GM21526 (cell line): ENCODE measurements around the gene SNX1.

Experiments
- ATAC-seq: cut with Tn5 transposase; IDR thresholded peaks from one replicate; pipeline ENCODE4 v1.9.1; 2021; ENCODE audit warnings: moderate library complexity; ENCODE audit not compliant: unreplicated experiment, low FRiP score

SNX1 gene

GRCh38 chr15:64141798-64142512, 46.2 kb downstream of the SNX1 start:
- ATAC-seq = no peak

DNA sequence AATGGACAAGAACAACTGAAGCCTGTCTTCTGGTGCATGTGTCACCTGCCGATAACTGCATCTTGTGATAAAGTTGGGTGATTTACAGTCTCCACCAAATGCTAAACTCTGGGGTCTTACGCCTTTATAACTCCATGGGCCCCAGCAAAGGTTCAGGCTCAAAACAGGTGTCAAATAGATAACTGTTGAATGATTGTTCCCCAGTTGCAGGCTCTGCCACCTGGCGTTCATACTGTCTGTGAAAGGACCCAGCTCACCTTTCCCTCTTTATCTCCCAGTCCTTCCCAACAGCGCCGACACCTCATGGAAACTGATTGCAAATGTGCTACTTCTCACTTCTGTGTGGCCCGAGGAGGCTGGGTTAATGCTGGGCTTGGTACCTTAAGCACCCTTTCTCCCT, 47.5 kb downstream of the SNX1 start:
- ATAC-seq = no peak

- no peak for ATAC-seq
These were observed 48.4 kb downstream of the SNX1 start for GRCh38 chr15:64144192-64144564.

DNA sequence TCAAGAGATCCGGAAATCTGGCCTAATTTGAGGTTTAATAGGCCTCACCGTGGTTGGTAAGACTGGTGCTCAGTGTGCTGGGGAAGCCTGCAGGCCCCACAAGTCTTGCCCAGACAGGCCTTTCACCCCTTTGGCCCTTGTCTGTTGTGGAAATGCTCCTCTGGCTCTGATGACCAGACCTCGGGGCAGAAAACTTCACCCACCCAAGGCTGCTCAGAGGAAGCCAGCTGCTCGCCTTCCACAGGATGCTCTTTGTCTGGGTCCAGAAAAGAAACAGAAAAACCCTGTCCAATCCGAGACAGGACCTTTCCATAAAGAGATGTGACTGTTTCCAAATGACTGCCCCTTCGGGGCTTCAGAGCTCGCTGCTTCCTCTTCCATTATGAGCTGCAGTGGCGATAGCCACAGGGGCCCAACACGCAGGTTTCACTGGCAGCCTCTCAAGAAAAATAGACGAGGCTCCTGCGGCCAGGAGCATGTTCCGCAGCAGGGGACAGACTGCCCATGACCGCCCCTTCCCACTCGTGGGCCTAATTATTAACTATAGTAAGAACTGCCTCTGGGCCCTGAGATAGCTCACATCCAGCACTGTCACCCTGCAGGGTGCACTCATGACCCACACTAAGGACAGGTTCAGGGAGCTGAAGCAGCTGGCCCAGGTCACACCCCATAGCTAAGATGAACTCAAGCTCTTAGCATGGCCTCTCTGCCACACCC, 48.9 kb downstream of the SNX1 start:
- no peak for ATAC-seq

DNA sequence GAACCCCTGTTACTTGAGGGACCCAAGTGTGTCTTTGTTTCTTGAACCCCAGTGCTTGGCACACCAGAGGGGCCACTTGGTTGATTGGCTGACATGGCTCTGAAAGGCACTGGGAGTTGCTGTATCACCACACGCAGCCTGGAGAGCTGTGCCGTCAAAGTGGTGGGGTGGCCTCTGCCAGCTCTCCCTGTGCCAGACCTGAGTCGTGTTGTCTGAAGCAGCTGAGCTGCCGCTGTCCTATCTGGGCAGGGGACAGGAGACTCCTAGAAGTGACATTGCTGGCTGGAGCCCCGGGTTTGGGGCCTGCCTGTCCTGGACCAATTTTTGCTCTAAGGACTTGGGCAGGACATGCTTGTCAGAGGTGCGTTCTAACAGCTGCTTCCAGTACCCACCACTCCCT, 50.3 kb downstream of the SNX1 start:
- ATAC-seq = no peak

GRCh38 chr15:64146520-64146884, 50.7 kb downstream of the SNX1 start:
- no peak for ATAC-seq

DNA sequence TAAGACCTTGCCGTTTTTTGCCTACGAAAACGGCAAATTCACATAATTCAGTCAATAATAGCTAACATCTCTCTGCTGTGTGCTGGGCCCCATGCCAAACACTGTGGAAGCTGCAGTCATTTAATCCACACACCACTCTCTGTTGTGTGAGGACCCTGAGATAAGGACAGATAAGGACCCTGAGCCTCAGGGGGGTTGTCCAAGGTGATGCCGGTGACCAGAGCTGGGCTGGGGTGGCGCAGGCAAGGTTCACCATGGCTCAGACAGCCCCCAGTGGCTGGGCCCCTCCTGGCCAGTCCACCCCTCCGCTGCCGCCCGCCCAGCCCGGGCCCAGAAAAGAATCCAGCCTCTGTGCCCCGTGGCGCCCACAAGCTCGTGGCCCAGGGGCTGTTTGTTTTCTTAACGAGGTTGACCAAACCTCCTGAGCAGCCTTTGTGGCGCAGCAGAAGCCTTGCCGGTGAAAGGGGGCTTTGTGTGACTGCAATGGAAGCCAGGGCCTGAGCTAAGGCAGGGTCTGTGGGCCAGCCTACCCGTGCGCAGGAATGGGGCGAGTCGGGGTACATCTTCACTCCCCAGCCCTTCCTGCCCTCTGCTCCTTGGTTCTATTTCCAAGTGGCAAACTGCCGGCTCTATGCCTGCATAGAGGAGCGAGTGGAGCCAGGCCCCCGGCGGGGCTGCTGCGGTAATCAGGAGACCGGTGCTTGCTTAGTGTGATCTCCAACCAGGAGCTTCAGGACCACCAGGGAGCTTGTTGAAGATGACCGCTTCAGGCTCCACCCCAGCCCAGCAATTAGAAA, 51.3 kb downstream of the SNX1 start:
- no peak for ATAC-seq

DNA sequence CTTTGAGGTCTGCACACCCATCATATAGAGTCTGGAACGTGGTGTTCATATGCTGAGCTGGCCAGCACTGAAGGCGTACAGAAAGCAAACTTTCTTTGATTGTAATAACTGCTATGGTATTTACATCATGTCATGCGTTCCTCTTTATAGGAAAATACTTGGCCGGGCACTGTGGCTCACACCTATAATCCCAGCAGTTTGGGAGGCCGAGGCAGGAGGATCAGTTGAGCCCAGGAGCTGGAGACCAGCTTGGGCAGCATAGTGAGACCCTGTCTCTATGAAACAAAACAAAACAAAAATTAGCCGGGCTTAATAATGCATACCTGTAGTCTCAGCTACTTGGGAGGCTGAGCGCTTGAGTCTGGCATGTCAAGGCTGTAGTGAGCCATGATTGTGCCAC, 52.4 kb downstream of the SNX1 start:
- no peak for ATAC-seq

DNA sequence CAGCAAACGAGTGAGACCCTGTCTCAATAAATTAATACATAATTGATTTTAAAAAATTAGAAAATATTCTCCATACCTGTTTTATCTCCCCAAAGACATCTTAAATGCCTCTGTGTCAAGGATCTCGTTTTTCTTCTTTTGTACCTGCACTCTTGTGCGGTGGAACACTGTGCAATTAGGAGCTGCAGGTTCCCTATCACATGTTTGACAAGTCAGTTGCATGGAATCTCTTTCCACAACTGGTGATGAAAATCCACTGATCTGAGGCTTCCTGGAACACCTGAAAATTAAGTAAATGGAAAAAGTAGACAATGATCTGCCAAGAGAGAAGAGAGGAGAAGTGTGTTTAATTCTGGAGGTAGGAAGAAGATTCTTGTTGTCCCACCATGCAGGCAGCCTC, 52.8 kb downstream of the SNX1 start:
- ATAC-seq = no peak

DNA sequence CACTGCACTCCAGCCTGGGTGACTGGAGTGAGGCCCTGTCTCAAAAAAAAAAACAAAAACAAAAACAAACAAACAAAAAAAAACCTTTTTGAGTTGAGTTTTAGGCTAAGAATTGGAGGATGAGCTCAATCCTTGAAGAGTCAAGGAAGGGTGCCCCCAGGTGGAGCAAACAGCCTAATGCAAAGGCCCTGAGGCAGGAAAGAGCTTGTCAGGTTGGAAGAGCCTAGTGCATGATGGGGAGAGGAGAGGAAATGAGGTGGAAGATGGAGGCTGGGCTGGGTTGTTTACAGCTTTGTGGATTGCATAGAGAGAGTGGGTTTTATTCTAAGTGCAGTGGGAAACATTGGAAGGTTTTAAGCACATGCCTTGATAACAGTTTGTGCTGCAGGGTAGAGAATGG, 53.6 kb downstream of the SNX1 start:
- no peak for ATAC-seq

GRCh38 chr15:64149893-64150578, 54.3 kb downstream of the SNX1 start:
- ATAC-seq = no peak

GRCh38 chr15:64151727-64152506, 56.1 kb downstream of the SNX1 start, which contains the start of gene SNX22:
Gene SNX22, plus strand, starts transcription at chr15:64151731. Its CDS starts 45 bp downstream, at chr15:64151776.
- no peak for ATAC-seq

DNA sequence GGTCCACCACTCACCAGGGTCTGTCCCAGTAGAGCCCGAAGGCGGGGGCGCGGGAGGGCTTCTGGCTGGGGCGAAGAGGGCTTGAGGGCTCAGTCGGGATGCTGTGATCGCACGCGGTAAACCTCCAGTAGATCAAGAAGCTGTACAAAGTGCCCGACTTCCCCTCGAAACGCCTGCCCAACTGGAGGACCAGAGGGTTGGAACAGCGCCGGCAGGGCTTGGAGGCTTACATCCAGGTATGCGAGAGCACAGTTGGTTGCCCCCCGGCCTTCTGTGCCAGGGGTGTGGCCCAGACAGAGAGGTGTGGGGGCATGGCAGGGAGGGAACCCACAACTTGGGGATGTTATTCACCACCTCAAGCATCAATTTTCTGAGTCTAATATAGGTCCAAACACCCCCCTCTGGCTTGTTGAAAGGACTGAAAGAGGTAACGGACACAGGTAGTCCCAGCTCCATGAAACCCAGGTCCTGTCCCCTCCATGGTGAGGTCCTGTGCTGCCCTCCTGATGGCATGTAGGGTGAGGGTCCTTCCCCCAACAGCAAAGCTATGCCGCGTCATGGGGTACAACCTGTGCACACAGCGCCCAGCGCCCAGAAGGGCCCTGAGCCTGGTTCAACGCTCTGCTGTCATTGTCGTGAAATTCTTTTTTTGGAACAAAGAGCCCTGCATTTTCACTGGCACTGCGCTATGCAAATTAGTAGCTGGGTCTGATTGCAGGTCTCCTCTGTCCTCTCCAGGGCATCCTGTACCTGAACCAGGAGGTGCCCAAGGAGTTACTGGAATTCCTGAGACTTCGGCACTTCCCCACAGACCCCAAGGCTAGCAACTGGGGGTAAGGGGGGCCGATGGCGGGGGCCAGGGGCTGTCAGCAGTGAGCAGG, 57.0 kb downstream of the SNX1 start:
- peak; percentile 2 for ATAC-seq

DNA sequence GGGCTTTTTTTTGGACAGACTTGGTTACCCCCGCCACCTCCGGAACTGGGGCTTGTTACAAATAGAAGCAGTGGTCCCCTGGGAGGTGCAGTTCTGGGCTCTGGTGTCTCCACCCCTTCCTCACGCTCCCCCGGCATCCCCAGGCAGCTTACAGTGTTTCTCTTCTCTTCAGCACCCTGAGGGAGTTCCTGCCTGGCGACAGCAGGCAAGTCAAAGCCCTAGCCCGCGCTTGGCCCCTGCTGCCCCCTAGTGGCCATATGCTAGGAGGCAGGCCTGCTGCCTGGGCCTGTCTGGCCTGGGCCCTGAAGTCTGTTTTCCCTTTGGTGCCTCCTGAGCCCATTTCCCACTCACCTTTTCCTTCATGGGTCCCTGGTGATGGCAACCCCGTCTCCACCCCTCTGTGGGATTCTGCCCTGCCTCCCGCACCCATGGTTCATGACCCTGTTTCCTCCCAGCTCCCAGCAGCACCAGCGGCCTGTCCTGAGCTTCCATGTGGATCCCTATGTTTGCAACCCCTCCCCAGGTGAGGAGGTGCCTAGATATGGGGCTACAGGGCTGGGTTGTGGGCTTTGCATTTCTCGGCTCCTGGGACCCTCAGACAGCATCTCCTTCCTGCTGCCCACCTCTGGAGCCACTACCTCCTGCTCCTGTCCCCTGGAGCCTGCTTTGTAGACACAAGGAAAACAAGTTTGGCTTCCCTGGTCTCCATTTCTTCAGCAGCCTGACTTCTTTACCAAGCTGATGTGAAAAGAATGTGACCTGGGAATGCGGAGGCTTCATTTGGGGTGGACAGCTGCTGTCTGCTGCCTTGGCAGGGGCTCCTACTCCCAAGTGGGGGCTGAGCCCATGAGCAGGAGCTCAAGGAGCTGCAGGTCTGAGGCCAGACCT, 57.9 kb downstream of the SNX1 start:
- ATAC-seq = peak; percentile 41

DNA sequence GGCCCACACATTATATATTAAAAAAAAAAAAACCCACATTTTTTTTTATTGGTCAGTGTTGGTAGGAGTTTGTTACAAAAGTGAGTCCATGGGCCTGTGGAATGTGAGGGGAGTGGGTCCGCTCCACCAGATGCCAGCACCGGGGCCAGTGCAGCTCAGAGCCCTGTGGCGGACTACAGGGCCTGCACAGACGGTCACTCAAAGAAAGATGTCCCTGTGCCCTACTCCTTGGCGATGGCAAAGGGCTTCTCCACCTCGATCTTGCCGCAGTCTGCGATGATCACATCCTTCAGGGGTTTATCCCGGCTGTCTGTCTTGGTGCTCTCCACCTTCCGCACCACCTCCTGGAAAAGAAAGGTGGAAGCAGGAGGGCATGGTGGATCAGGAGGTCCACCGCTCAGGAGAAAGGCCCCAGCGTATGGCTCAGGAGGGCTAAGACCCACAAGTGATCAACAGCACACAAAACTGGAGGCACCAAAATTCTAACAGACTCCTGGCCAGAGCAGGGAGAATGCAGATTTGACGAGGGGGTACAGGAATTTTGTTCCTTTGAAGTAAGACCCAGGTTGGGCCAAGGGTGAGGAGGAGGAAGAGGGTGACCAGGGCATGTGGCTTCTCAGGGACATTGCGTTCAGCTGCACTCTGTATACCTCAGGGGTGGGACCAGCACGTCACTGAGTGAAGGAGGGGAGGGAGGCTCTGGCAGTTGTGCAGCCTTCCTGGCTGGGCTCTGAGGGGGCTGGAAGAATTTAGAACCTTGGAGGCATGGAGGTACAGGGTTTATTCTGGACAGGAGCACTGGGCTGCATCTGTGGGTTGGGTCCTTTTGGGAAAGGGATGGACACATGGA, 60.2 kb downstream of the SNX1 start:
- no peak for ATAC-seq

DNA sequence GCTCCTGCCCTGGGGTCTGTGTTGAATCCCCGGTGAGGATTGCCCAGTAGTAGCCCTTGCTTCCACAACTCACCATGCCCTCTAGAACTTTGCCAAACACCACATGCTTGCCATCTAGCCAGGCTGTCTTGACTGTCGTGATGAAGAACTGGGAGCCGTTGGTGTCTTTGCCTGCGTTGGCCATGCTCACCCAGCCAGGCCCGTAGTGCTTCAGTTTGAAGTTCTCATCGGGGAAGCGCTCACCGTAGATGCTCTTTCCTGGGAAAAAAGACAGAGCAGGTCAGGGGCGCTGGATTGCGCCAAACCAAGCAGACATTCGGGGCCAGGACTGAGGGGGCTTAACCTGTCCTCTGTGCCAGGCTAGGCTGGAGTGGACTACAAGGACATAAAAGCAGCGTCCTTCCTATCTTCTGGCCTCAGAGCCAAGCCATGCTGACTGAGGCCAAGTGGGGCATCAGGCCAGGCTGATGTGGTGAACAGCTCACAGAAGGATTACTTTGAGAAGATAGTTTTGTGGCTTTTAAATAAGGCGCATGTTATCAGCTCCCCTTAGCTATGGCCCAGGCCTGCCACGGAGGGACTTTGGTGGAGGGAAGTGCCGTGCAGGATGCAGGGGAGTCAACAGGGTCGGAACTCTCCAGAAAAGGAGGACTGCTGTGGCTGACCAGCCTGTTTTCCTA, 61.0 kb downstream of the SNX1 start:
- ATAC-seq = no peak
